ENCODE results near the gene TAB2.
A peak's percentile ranks its signal among the peaks of the same experiment; 100 is the strongest.
"Not testable (repeated sequence)": the region's sequence is repeated elsewhere in the genome, so short reads cannot be mapped to it uniquely, and the experiment has no call there.

The TAB2 gene

GRCh38 chr6:149423964-149424440 is 106.5 kb downstream of the TAB2 start:
- no peak for DNase-seq

GRCh38 chr6:149425224-149425623 is 107.7 kb downstream of the TAB2 start:
- DNase-seq: no peak

- no peak for DNase-seq
Measured at GRCh38 chr6:149425754-149426153, 108.2 kb downstream of the TAB2 start.

GRCh38 chr6:149428606-149429005 is 111.1 kb downstream of the TAB2 start:
- DNase-seq: no peak

- no peak for DNase-seq
Measured at GRCh38 chr6:149429427-149430360, 112.2 kb downstream of the TAB2 start.

- peak; percentile 66 for DNase-seq
Measured at GRCh38 chr6:149431905-149432775, 114.6 kb downstream of the TAB2 start.

GRCh38 chr6:149433405-149433804 is 115.9 kb downstream of the TAB2 start:
- no peak for DNase-seq

GRCh38 chr6:149433881-149434280 is 116.4 kb downstream of the TAB2 start:
- DNase-seq: no peak

- no peak for DNase-seq
Measured at GRCh38 chr6:149435919-149436586, 118.5 kb downstream of the TAB2 start.

- DNase-seq: no peak
Measured at GRCh38 chr6:149436647-149437046, 119.1 kb downstream of the TAB2 start.

- DNase-seq: no peak
Measured at GRCh38 chr6:149437212-149437611, 119.7 kb downstream of the TAB2 start.

GRCh38 chr6:149438855-149439254 is 121.3 kb downstream of the TAB2 start:
- no peak for DNase-seq

- DNase-seq: no peak
Measured at GRCh38 chr6:149439626-149440025, 122.1 kb downstream of the TAB2 start.

- DNase-seq: no peak
Measured at GRCh38 chr6:149440735-149441671, 123.5 kb downstream of the TAB2 start.

GRCh38 chr6:149441740-149442139 is 124.2 kb downstream of the TAB2 start:
- no peak for DNase-seq

- DNase-seq: no peak
Measured at GRCh38 chr6:149443411-149444181, 126.1 kb downstream of the TAB2 start.

- DNase-seq: not testable (repeated sequence)
Measured at GRCh38 chr6:149444360-149445094, 127.0 kb downstream of the TAB2 start.

GRCh38 chr6:149445095-149445466 is 127.6 kb downstream of the TAB2 start:
- no peak for DNase-seq

GRCh38 chr6:149445573-149445972 is 128.1 kb downstream of the TAB2 start:
- DNase-seq: no peak

GRCh38 chr6:149446791-149447376 is 129.4 kb downstream of the TAB2 start:
- DNase-seq: no peak

Measured in NCI-H2171 (cell line).